Left lung (tissue), 10 donors: ENCODE results near the gene ETV6. TPM values are rescaled to one million over a fixed set of nuclear protein-coding genes. Genes with fewer than 3 reads are reported as not detected.

Experiments used
- ATAC-seq: fragments of 200-7000 bp; cut with Tn5 transposase; one replicate; pipeline ENCODE4 v1.9.1; 2020; ENCODE audit warnings: moderate library complexity
- DNase-seq, 4 donors: peaks; one replicate each; pipeline ENCODE4 v3.0.0-alpha.2; 2013 to 2020
- H3K27ac ChIP-seq, 2 donors: fragments of 200-600 bp; sonication (generic) in 1 of 2; one replicate each; pipeline versions ENCODE4 v1.5.0 to v1.8.0; 2020 to 2021
- H3K27me3 ChIP-seq, 2 donors: fragments of 200-600 bp; sonication (generic) in 1 of 2; one replicate each; pipeline versions ENCODE4 v1.5.0 to v1.8.0; 2020 to 2021
- H3K36me3 ChIP-seq, 2 donors: fragments of 200-600 bp; sonication (generic) in 1 of 2; one replicate each; pipeline versions ENCODE4 v1.5.0 to v1.8.0; 2020 to 2021
- H3K4me1 ChIP-seq, 2 donors: fragments of 200-600 bp; one replicate each; pipeline ENCODE4 v1.8.0; 2021
- H3K4me3 ChIP-seq, 2 donors: fragments of 200-600 bp; sonication (generic) in 1 of 2; one replicate each; pipeline versions ENCODE4 v1.5.0 to v1.8.0; 2020 to 2021; ENCODE audit warnings: mild to moderate bottlenecking in 1 of 2
- H3K9me3 ChIP-seq, 2 donors: fragments of 200-600 bp; sonication (generic) in 1 of 2; one replicate each; pipeline versions ENCODE4 v1.5.0 to v1.8.0; 2020 to 2021
- CTCF ChIP-seq, 2 donors: fragments of 200-600 bp; sonication (generic) in 1 of 2; IDR thresholded peaks; one replicate each; pipeline versions ENCODE4 v1.5.0 to v1.8.0; 2021; ENCODE audit warnings: antibody characterized with exemption in 2 of 2
- intact Hi-C, 2 donors: fragments of 100-400 bp; cut with DNase I; formaldehyde crosslinking; loops; one replicate each; pipeline versions ENCODE4 v1.11.2 to v1.14.2; 2022
- polyA plus RNA-seq, 6 donors: library from polyadenylated mRNA; unstranded; fragments of 120-200 nt; gene quantifications; one replicate each; pipeline ENCODE4 v1.2.1, GENCODE V29; 2013; ENCODE audit not compliant: insufficient read length in 6 of 6
- total RNA-seq, 2 donors: library from RNA; stranded (reverse); fragmentation: NEBNext Ultra II Directional; extraction: Animal tissue kit (Norgen Biotek cat#: 25700); gene quantifications; one replicate each; pipeline ENCODE4 v1.2.1, GENCODE V29; 2021
- donor health status: DM: no; HTN: yes; CAD: no.
- donor health status: DM: no; HTN: no; CAD: no.

The ETV6 gene
- total and polyA plus RNA-seq, 8 donors: 16.0 to 44.7 (median 17.1) TPM

DNA sequence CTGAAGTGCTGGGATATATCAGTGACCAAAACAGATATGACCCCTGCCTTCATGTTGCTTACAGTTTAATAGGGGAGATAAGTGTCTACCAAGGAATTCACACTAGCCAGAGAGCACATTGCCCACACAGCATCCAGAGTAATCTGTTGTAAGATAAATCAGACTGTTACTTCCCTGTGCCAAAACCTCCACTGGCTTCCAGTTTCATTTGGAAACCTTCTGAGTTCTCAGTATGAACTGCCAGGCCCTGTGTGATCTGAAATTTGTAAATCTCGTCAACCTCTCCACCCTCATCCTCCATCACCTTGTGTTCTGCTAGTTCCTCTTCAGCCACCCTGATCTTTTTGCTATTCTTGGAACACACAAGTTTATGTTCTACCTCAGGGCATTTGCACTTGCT is 154.7 kb downstream of the ETV6 start:
- H3K36me3 ChIP-seq: no peaks in the 10 kb centered on the region
- no peak for TF ChIP-seq CTCF (IDR thresholded peaks at IDR 0.05)
- H3K4me3 ChIP-seq: no peak overlapping the region
- intact Hi-C loops: no loop called here
- ATAC-seq (no peak), DNase-seq (no peak)
- H3K4me1 ChIP-seq: peaks cover 0 to 45% of the 10 kb centered on the region in 2 donors
- H3K27me3 ChIP-seq: no peaks in the 10 kb centered on the region
- no peak overlapping the region for H3K27ac ChIP-seq
- H3K9me3 ChIP-seq: no peaks in the 10 kb centered on the region

DNA sequence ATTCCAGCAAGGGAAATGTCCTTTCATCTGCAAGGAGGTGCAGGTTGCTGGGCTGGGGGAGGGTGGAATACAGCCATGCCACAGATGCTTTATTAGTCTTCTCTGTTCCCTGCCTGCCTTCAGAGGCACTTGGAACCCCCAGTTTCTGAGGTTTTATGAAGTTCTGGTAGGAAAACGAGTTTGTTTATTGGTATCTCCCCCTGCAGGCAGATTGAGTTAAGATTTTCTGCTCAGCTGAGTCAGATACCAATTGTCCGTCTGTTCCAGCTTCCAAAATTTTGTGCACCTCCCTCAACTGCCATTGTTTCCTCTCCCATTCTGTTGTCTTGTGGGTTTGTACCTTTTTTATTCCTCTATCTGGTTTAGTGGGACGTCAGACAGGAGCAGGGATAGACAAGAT is 155.6 kb downstream of the ETV6 start:
- ATAC-seq (no peak), DNase-seq (no peak)
- no peak overlapping the region for H3K27ac ChIP-seq
- no peak overlapping the region for H3K4me3 ChIP-seq
- no peak for TF ChIP-seq CTCF (IDR thresholded peaks at IDR 0.05)
- peaks cover 0 to 45% of the 10 kb centered on the region in 2 donors for H3K4me1 ChIP-seq
- H3K9me3 ChIP-seq: no peaks in the 10 kb centered on the region
- no peaks in the 10 kb centered on the region for H3K27me3 ChIP-seq
- H3K36me3 ChIP-seq: no peaks in the 10 kb centered on the region
- intact Hi-C loops: no loop called here

GRCh38 chr12:11805680-11806079 is 156.2 kb downstream of the ETV6 start:
- intact Hi-C loops: no loop called here
- peaks cover 0 to 50% of the 10 kb centered on the region in 2 donors for H3K4me1 ChIP-seq
- ATAC-seq: no peak

DNA sequence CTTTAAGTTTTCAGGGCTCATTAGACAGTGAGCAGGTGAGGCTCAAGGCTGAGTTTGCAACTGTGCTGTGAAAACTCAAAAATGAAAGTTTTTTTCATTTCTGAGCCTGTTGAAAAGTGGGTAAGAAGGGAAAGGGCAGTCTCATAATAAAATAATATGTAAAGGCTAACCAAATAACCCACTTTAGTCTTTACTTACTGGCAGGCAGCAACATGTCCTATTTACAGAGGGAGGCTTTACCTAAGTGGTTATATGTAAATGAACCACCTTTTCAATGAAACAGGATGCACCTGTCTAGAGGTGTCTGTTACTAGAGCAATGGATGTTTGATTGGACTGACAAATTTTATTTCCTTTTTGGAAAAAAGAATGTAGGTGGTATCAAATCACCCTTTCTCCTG is 158.0 kb downstream of the ETV6 start:
- Histone ChIP-seq H3K27ac (no peak overlapping the region), H3K27me3 (no peaks in the 10 kb centered on the region), H3K4me1 (peaks cover 9 to 57% of the 10 kb centered on the region in 2 donors), H3K9me3 (no peaks in the 10 kb centered on the region), H3K4me3 (no peak overlapping the region), H3K36me3 (no peaks in the 10 kb centered on the region)
- intact Hi-C loops: no loop called here
- no peak for TF ChIP-seq CTCF (IDR thresholded peaks at IDR 0.05)
- ATAC-seq: no peak
- DNase-seq: no peak

More at GRCh38 chr12:11805680-11806079, 156.2 kb downstream of the ETV6 start:
- H3K27ac ChIP-seq: no peak overlapping the region
- H3K9me3 ChIP-seq: no peaks in the 10 kb centered on the region
- H3K27me3 ChIP-seq: no peaks in the 10 kb centered on the region
- no peak for DNase-seq
- H3K4me3 ChIP-seq: no peak overlapping the region
- TF ChIP-seq CTCF (IDR thresholded peaks at IDR 0.05): no peak
- no peaks in the 10 kb centered on the region for H3K36me3 ChIP-seq

- intact Hi-C loops: no loop called here
- DNase-seq (no peak), ATAC-seq (no peak)
- Histone ChIP-seq H3K36me3 (no peaks in the 10 kb centered on the region), H3K4me1 (peaks cover 22 to 69% of the 10 kb centered on the region in 2 donors), H3K4me3 (no peak overlapping the region), H3K27me3 (no peaks in the 10 kb centered on the region), H3K9me3 (no peaks in the 10 kb centered on the region), H3K27ac (peak overlapping the region in 1 of 2 donors; percentile 90)
- no peak for TF ChIP-seq CTCF (IDR thresholded peaks at IDR 0.05)
These were observed 159.5 kb downstream of the ETV6 start for GRCh38 chr12:11808931-11809330.
